HG02623 (cell line): ENCODE results near the gene RALB.
"Not testable (repeated sequence)": the region's sequence is repeated elsewhere in the genome, so short reads cannot be mapped to it uniquely, and the experiment has no call there.

Source experiments
- ATAC-seq: cut with Tn5 transposase; IDR thresholded peaks from one replicate; pipeline ENCODE4 v1.9.1; 2021; ENCODE audit warnings: moderate library complexity; ENCODE audit not compliant: unreplicated experiment

RALB gene

DNA sequence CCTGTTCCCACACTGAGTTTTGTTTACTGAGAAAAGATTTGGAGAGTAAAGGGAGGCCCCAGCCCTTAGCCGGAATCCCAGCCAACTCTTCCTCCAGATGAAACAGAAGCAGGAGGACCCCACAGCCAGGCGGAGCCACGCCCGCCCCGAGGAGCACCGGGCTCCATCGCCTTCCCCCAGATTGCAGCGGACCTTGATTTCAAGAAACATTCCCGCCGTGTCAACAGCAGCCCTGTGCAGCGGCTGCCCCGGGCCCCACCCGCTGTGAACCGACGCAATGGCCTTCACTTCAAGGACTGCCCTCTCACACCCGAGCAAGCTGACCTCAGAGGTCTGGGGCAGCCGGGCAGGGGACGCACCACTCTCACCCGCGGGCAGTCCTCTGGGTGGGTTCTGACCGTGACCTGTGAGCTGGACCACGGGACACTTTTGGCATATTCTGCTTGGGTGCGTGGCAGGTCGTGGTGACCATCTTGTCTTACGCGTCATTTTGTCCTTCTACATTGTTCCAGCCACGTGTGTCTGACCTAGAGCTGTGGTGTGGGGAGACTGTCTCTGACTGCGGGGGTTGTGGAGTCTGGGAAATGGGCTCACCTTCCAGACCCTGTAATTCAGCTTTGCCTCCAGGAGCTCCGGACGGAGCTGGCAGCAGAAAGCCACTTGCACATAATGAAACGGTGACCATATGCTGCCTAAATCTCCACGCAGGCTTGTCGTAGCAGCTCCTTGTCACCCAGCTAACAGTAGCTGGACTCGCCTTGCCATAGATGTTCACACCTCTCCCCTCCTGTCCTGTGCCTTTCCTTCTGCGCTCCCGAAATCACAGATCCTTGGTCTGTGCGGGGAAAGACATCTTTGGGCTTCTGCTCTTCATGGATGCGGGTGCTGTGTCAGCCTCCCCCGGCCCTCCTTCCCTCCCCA lies 61.3 kb downstream of the RALB start:
- no peak for ATAC-seq

DNA sequence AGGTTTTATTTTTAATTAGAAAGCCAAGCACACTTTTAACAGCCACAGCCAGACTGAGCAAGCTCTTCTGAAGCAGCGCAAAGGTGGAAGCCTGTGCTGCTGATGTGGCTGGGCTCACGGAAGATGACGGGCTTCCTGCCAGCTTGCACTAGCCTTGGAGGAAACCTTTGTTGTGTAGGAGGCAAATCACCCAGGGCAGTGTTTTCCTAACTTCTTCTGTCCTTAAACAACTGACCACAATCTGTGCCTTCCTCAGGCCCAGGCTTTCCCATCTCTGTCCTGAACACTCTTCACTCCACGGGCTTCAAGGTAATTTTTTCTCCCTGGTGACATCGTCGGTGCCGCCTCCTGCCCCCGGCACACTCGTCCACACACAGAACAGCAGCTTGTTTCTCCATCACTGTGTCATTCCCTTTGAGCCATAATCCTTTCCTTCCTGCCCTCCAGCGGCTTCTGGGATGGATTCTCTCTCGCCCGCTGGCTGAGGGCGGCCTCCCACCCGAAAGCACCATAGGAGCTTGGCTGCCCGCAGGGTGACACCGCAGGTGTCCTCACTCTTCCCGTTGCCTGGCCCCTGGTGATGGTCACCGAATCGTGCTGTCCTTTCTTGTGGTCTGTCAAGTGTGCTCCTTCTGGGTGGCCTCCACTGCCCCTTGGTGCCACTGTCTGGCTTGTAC lies 62.2 kb downstream of the RALB start:
- no peak for ATAC-seq

DNA sequence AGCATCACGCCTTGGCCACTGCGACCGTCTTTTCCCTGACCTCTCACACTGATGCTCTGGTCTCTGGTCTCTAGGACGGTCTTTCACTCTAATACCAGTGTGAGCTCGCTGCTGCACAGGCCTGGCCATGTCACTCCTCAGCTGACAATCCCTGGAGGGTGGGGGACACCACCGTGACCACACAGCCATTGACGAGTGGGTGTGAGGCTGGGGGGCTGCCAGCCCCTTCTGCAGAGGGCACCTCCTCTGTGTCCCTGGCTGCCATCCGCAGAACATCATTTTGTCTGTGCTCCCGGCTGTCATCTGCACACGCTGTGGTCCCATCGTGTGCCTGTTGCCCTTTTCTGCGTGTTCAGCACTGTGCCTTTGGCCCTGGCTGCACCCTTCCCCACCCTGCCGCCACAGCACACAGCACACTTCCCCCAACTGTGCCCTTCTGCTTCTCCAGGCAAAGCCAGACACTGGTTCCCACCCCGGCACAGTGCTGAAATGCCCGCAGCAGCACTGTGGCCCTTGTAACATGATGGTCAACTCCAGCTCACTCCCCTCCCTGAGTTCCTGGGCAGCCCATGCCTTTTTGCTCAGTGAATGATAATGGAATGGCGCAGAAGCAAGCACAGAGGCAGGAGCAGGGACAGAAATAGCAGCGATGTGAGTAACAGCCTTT lies 62.8 kb downstream of the RALB start:
- no peak for ATAC-seq

DNA sequence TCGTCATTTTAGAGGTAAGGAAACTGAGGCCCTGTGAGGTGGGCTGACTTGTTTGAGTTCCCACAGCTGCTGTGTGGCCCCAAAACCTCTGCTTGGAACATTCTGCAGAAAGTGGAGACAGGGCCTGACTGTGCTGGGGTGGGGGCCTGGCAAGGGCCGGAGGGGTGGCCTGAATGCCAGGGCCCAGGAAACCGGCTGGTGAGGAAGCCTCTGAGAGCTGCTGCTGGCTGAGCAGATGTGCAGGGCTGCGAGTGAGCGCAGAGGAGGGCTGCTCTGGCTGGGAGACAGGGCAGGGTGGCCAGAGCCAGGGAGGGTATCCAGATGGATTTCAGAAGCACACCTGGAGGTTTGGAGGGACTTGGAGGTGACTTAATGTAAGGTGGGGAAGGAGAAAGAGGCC lies 63.4 kb downstream of the RALB start:
- ATAC-seq, result no peak

DNA sequence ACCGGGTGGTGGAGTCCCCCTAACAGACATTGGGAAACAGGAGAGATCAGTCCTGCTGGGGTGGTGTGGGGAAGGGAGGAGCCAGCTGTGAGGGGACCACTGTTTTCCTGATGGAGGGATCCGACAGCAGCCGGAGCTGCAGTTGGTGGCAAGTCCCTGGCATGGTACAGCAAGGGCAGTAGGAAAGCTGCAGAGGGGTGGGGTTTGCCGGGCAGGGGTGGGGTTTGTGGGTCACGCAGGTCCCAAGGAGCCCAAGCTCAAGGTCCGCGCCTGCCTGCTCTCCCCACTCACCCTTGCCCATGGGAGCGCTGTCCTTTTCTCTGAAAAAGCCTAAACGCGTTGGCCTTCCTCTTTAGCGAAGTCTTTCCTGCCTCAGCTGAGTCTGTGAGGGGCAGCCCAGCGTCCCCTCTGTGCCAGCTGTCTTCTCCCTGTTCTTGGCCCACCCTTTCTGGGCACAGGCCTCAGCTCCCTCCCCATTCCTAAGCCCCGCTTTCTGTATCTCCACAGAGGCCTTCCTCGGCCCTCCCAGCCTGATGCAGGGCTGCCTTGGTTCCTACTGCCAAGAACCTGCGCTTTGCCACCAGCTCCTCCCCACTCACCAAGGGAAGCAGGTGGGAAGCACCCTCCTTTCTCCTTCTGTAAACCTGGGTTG lies 64.0 kb downstream of the RALB start:
- ATAC-seq, result no peak

DNA sequence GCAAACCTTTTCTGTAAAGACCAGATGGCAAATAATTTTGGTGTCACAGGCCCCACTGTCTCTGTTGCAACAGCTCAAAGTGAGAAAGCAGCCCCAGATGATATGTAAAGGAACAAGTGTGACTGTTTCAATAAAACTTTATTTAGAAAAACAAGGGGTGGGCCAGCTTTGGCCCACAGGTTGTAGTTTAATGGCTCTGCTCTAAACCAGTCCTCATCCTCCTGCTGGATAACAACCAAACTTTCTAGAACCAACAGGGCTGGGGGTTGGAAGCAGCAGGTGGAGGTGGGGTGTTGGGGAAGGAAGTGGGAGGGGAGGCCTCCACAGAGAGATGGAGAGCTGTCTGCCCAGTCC lies 64.5 kb downstream of the RALB start:
- no peak for ATAC-seq

DNA sequence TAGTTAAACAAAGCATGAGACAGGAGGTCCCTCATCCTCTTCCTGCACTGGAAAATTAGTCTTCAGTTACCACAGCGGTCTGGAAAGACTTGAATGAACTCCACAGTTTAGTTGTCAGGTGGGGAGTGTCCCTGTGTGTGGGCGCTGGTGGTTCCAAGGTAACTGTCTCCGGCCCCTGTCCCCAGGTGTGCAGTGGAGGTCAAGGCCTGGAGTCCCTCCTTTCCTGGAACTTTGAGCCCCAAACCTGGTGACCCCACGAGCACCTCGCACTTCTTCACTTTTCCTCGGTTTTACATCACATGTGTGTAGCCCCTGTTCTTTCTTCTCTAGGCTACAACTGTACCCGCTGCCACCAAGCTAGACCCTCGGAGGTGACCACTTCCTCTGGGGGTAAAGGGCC lies 65.3 kb downstream of the RALB start:
- ATAC-seq, result no peak

DNA sequence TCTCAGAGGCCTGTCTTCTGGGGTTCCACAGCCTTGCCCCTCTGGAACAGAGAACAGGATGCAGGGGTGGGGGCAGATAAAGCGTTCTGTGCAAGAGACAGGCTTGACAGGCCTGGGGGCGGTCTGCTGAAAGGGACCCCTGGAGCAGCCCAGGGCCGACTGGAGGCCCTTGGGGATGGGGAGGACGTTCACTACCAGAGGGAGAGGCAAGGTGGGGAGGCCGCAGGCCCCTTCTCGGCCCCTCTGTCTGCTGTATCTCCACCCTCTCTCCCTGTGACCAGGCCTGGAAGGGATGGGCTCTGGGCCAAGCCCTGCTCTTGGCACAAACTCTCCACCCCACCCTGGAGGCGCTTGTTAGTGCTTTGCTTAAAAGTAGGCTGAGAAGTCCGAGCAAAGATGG lies 66.0 kb downstream of the RALB start:
- no peak for ATAC-seq

DNA sequence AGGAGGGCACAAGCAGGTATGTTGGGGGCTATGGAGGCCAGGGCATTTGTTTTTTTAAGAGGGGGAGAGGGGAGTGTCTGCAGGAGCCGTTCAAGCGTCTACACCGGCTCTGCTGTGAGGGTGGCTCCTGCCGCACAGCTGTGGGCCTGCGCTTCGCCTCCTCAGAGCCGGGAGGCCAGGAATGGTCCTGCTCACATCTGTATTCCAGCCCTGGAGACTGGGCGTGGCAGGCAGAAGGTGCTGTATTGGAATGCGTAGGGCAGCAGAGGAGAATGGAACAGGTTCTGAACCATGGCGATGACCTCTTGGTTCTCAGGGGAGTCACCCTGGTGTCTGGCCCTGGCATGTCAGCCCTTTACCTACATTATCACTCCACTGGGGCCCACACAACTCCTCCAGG lies 66.5 kb downstream of the RALB start:
- no peak for ATAC-seq

DNA sequence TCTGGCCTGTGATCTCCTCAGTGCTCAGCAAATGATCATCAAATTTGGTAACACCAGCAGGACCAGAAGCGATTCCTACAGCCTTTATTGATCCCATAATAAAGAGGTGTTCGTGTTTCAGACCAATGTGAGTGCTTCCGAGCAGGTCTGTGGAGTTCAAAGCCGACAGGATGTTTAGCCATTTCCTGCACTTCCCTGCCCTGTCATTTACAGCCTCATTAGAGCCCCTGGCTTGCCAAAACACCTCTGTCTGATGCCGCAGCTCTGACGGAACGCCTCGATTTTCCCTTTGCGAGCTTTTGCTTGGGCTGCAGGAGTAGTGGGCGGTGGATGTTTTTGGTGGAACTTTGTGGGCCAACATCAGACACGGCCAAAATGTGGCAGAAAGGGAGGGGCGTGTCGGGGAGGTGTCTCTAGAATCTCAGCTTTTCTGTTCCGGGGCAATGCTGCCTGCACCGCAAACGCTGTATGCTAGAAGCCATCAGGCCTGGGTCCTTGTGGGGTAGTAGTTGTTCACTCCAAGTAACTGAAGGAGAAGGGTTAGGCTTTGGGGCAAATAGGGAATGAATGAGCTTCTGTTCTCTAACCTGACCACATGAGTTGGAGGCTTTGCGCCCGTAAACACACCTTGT lies 67.2 kb downstream of the RALB start:
- no peak for ATAC-seq

DNA sequence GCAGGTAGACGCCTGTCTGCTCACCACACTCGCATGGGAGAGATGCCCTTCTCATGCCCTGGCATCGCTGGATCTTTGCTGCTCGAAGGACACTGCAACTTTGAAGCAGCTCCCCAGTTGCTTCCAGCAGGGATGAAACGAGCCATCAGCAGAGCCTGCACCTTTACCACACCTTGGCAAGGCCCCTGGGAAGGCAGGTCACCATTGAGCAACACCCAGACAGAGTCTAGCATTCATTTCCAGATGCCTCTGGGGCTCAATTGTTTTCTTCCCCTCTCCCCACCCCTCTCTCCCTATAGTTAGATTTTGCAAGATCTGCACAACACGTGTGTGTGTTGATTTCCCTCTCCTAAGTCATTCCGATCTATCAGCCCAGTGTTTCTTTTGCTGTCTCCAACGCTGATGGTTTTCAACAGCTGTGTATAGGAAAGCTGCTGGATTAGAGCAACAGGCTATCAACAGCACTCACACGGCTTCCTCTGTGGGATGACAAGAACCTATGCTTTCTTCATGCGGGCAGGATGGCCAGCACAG lies 67.7 kb downstream of the RALB start:
- no peak for ATAC-seq

DNA sequence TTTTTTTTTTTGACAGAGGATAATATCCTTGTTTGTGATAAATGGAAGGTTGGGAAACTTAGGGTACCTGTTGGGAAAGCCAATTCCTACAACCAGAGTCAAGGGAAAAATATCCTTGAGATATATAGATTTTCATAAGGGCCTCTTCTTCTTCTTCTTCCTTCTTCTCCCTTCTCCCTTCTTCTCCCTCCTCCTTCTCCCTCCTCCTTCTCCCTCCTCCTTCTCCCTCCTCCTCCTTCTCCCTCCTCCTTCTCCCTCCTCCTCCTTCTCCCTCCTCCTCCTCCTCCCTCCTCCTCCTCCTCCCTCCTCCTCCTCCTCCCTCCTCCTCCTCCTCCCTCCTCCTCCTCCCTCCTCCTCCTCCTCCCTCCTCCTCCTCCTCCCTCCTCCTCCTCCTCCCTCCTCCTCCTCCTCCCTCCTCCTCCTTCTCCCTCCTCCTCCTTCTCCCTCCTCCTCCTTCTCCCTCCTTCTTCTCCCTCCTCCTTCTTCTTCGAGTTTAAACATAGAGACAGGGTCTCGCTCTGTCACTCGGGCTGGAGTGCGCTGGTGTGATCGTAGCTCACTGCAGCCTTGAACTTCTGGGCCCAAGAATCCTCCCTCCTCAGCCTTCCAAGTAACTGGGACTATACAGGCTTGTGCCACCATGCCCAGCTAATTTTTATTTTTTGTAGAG lies 68.4 kb downstream of the RALB start:
- not testable (repeated sequence) for ATAC-seq

DNA sequence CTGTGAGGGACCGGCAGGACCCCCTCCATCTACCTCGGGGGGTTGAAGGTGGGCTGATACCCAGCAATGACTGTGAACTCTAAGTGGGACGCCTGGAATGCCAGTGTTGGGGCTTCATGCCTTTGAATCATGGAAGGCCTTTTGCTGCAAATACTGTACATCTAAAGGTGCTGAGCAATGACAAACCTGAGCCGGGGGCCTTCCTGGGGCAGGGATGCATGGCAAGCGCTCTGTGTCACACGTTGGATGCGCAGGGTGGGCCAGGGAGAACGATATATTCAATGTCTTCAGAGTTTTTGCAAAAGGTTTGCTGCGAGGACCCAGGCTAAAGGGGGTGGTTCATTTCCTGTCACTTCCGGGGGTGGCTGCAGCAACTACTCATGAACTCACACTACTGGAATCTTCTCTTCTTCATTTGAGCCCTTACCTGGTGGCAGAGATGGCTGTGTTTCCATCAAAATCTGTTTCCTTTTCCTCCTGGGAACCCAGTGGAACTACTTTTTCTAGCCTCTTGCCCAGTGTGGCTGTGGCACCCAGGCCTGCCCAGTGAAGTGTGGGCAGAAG lies 69.2 kb downstream of the RALB start:
- ATAC-seq, result no peak

DNA sequence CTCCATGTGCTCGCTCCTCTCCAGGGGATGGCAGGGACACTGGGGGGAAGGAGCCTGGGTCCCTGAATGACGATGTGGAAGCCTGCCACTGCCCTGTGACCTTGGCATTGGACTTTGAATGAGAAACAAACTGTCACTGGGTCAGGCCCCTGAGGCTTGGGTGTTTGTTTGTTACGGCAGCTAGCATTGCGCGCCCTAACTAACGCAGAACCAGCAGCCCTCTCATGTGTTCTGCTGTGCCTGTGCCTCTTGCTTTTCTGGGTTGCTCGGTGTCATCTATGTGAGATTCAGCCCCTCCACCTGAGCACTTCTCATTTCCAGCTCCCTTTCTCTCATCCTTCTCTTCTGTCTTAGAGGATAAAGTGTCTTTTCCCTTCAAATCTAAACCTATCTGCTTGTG lies 69.7 kb downstream of the RALB start:
- ATAC-seq, result no peak

DNA sequence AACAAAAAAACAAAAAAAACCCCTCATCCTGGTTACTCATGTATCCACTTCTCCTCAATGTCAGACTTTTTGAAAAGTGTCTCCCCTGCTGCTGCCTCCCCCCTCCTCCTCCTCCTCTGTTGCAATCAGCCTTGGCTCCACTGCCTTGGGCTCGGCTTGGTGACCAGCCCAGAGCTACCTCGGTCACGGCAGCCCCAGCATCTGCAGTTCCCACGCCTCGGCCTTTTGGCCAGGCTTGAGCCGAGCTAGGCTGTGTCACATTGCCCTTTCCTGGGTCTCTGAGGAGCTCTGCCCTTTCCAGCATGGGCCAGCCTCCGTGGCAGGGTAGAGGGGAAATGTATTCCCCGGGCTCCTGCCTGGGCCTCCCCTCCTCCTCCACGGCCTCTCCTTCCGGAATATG lies 70.6 kb downstream of the RALB start:
- ATAC-seq, result no peak

DNA sequence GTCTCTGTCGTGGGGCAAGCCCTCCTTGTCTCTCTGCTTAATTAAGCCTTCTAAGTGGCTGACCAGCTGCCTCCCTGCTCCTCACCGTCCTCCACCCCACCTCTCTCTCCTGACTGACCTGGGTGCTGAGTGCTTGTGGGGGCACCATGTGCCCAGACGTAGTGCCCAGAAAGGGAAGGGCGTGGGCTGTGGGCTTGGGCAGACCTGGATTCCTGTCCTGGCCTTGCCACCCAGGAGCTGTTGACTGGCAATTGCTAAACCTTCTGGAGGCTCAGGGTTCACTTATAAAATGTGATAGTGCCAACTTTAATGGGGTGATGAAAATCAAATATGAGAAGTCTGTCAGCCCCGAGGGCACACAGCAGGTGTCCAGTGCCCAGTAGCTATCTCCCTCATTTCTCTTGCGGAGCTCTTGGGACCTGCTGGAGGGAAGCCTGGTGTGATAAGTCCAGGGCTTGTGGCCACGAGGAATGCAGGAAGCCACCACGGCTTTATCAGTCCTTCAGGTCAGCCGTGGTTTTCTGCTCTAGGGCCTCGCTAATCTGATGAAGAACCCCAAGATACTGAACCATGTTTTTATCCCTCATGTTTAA lies 71.3 kb downstream of the RALB start:
- no peak for ATAC-seq

DNA sequence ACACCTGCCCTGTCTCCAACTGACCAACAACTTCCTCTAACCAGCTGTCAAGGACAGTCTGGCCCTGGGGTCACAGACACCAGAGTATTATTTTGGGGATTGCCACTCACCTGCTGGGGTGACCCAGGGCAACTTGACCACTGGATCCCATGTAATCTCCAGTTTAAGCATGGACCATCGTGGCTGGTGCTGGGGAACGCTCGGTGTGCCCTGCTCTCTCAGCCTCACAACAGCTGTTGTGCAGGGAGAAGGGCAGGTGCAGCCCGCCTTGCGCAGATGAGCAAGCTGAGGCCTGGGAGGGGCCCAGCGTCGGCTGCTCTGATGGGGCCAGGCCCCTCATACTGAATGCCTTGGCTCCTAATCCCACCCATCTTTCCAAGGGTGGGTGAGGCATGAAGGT lies 72.3 kb downstream of the RALB start:
- no peak for ATAC-seq

DNA sequence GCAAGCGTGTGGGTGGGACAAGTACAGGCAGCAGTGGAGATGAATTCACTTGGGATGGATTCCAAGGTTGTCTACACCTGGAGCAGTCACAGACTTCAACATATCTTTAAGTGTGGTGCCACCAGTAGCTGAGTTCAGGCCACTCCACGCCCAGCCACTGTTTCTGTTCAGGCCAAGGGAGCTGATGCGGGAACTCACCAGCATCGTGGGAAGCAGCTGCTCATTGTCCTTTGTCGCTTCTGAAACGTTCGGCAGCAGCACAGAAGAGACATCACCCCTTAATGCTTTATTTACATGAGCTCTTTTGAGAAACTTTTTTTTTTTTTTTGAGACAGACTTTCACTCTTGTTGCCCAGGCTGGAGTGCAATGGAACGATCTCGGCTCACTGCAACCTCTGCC lies 73.4 kb downstream of the RALB start:
- ATAC-seq, result no peak
